K562 (cell line): ENCODE results near the gene ABCB4. TPM values are rescaled to one million over a fixed set of nuclear protein-coding genes. Genes with fewer than 3 reads are reported as not detected.

ENCODE experiments used
- CBFA2T3 ChIP-seq: fragments of 450-650 bp; IDR thresholded peaks from 2 replicates; pipeline ENCODE4 v1.6.1; 2017
- CREM ChIP-seq: IDR thresholded peaks from 2 replicates; pipeline ENCODE4 v1.6.1; 2014; ENCODE audit warnings: antibody characterized with exemption, low read depth
- DIDO1 ChIP-seq: fragments of 450-650 bp; IDR thresholded peaks from 2 replicates; pipeline ENCODE4 v1.6.1; 2016; ENCODE audit warnings: low read depth, missing biosample characterization, missing genetic modification characterization
- DPF2 ChIP-seq: fragments of 450-650 bp; IDR thresholded peaks from 2 replicates; pipeline ENCODE4 v1.6.1; 2016
- HSF4 ChIP-seq: fragments of 250-450 bp; sonication (Bioruptor Pico); IDR thresholded peaks from 2 replicates; pipeline ENCODE4 v2.1.2; 2022; ENCODE audit warnings: mild to moderate bottlenecking, moderate library complexity, borderline replicate concordance
- MAFF ChIP-seq: IDR thresholded peaks from 2 replicates; pipeline ENCODE4 v1.6.1; 2012; ENCODE audit warnings: low read length, improper control_type of control experiment
- MXI1 ChIP-seq: IDR thresholded peaks from 2 replicates; pipeline ENCODE4 v1.6.1; 2011; ENCODE audit warnings: low read depth, mild to moderate bottlenecking, improper control_type of control experiment, low read length
- MYC ChIP-seq, 2 experiments: fragments of 250-450 bp in 1 of 2; sonication (Bioruptor Pico) in 1 of 2; IDR thresholded peaks; 2 replicates each; pipeline versions ENCODE4 v1.5.1 to v1.6.1; 2012 to 2021; ENCODE audit warnings: low read depth in 2 of 2, borderline replicate concordance in 1 of 2, improper control_type of control experiment in 1 of 2, low read length in 1 of 2, mild to moderate bottlenecking in 1 of 2, moderate library complexity in 1 of 2
- PHF8 ChIP-seq: fragments of 200-600 bp; sonication (generic); IDR thresholded peaks from 2 replicates; pipeline ENCODE4 v1.6.1; 2012; ENCODE audit warnings: mixed run types, mild to moderate bottlenecking, inconsistent platforms, low read length, moderate library complexity, borderline replicate concordance
- PKNOX1 ChIP-seq: fragments of 450-650 bp; IDR thresholded peaks from 2 replicates; pipeline ENCODE4 v1.6.1; 2016
- RREB1 ChIP-seq: fragments of 250-450 bp; sonication (Bioruptor Pico); IDR thresholded peaks from 2 replicates; pipeline ENCODE4 v1.4.0; 2020
- SMAD4 ChIP-seq: fragments of 250-450 bp; sonication (Bioruptor Pico); conservative IDR thresholded peaks from 2 replicates; pipeline ENCODE4 v1.8.0; 2021; ENCODE audit warnings: inconsistent platforms, mild to moderate bottlenecking, moderate library complexity
- SNIP1 ChIP-seq: fragments of 450-650 bp; IDR thresholded peaks from 2 replicates; pipeline ENCODE4 v1.7.1; 2017; ENCODE audit warnings: low read depth, mild to moderate bottlenecking
- SRSF3 ChIP-seq: fragments of 200-400 bp; formaldehyde crosslinking; IDR thresholded peaks from 2 replicates; pipeline ENCODE4 v1.6.1; 2016; ENCODE audit warnings: mild to moderate bottlenecking, low read length, moderate library complexity; ENCODE audit not compliant: insufficient read depth
- ZNF224 ChIP-seq: sonication (generic); formaldehyde crosslinking; IDR thresholded peaks from 2 replicates; pipeline ENCODE4 v1.8.0; 2022; ENCODE audit warnings: mild to moderate bottlenecking, missing genetic modification reagents
- ZNF644 ChIP-seq: fragments of 200-800 bp; sonication (Bioruptor generic); IDR thresholded peaks from 2 replicates; pipeline ENCODE4 v1.6.1; 2016; ENCODE audit warnings: low read depth, missing genetic modification characterization, missing compliant biosample characterization
- polyA plus RNA-seq, 8 experiments: library from polyadenylated mRNA; depleted of rRNA in 4 of 8; stranded (reverse) in 5 of 8; unstranded in 3 of 8; fragments of >200 nt; fragmentation: Nextera tagmentation in 2 of 8; fragmentation: Illumina TruSeq in 1 of 8; extraction: Ambion mirVana in 2 of 8; extraction: Trizol in 1 of 8; gene quantifications; 2 replicates each; pipeline versions ENCODE4 v1.2.1 to v1.2.3, GENCODE V29; 2011 to 2014; ENCODE audit warnings: inconsistent platforms in 1 of 8, missing spikeins in 1 of 8
- total RNA-seq, 7 experiments: library from RNA; depleted of rRNA in 6 of 7; stranded (reverse); fragments of >200 nt in 6 of 7; fragmentation: Illumina TruSeq in 2 of 7; extraction: Trizol in 2 of 7; gene quantifications; 2 replicates each; pipeline versions ENCODE4 v1.2.1 to v1.2.3, GENCODE V29; 2011 to 2021; ENCODE audit warnings: low replicate concordance in 1 of 7
- TF ChIP-seq, protein P1 (sequence below): fragments of 450-650 bp; IDR thresholded peaks from 2 replicates; pipeline ENCODE4 v1.7.1; 2018; ENCODE audit warnings: mild to moderate bottlenecking, low read depth; ENCODE audit not compliant: partially characterized antibody
- TF ChIP-seq, protein P2 (sequence below): fragments of 200-800 bp; sonication (Bioruptor generic); IDR thresholded peaks from 2 replicates; pipeline ENCODE4 v1.6.1; 2017; ENCODE audit warnings: missing genetic modification characterization, missing compliant biosample characterization

ABCB4 gene
- total and polyA plus RNA-seq, 9 of the 15 experiments (the other 6 are each of a cell fraction or from before 2014, with no cell fraction given): 0.06 to 0.73 (median 0.40) TPM

DNA sequence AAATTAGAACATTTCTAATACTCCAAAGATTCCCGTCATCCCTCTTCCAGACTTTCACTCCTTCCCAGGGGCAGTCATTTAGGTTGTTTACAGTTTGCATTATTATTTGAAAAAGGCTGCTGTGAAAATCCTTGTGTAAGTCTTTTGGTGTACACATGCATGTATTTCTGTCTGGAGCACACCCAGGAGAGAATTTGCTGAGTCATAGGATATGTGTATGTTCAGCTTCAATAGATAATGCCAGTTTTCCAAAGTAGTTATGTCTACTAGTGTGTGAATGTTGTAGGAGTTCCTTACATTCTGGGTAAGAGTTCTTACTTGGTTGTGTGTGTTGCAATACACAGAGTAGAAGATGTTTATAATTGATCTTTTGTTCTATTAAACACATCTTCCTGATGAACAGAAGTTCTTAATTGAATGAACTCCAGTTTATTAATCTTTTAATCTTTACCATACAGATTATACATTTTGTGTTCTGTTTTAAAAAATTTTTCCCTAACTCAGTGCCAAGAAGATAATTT lies 104.8 kb downstream of the ABCB4 start (continued):
- TF ChIP-seq, protein P1, sequence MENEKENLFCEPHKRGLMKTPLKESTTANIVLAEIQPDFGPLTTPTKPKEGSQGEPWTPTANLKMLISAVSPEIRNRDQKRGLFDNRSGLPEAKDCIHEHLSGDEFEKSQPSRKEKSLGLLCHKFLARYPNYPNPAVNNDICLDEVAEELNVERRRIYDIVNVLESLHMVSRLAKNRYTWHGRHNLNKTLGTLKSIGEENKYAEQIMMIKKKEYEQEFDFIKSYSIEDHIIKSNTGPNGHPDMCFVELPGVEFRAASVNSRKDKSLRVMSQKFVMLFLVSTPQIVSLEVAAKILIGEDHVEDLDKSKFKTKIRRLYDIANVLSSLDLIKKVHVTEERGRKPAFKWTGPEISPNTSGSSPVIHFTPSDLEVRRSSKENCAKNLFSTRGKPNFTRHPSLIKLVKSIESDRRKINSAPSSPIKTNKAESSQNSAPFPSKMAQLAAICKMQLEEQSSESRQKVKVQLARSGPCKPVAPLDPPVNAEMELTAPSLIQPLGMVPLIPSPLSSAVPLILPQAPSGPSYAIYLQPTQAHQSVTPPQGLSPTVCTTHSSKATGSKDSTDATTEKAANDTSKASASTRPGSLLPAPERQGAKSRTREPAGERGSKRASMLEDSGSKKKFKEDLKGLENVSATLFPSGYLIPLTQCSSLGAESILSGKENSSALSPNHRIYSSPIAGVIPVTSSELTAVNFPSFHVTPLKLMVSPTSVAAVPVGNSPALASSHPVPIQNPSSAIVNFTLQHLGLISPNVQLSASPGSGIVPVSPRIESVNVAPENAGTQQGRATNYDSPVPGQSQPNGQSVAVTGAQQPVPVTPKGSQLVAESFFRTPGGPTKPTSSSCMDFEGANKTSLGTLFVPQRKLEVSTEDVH: no peak
- no peak for TF ChIP-seq PKNOX1
- TF ChIP-seq, protein P2, sequence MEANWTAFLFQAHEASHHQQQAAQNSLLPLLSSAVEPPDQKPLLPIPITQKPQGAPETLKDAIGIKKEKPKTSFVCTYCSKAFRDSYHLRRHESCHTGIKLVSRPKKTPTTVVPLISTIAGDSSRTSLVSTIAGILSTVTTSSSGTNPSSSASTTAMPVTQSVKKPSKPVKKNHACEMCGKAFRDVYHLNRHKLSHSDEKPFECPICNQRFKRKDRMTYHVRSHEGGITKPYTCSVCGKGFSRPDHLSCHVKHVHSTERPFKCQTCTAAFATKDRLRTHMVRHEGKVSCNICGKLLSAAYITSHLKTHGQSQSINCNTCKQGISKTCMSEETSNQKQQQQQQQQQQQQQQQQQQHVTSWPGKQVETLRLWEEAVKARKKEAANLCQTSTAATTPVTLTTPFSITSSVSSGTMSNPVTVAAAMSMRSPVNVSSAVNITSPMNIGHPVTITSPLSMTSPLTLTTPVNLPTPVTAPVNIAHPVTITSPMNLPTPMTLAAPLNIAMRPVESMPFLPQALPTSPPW (CRISPR knock-in tag): no peak; the same call in 1 of the 2 replicates
- TF ChIP-seq SNIP1: no peak
- no peak for TF ChIP-seq CREM
- no peak for TF ChIP-seq HSF4 (CRISPR knock-in tag)
- peak; percentile 40 for TF ChIP-seq SMAD4 (CRISPR knock-in tag)
- TF ChIP-seq DIDO1 (tag): no peak
- no peak for TF ChIP-seq MXI1
- TF ChIP-seq ZNF224 (CRISPR knock-in tag): no peak
- TF ChIP-seq CBFA2T3: peak; percentile 38
- peak; percentile 99 for TF ChIP-seq MAFF
- TF ChIP-seq MYC (IDR thresholded peaks at IDR 0.05; ENCODE audit: low read depth, low read length): no peak
- TF ChIP-seq MYC (CRISPR knock-in tag; IDR thresholded peaks at IDR 0.05; ENCODE audit: borderline replicate concordance, low read depth): no peak
- TF ChIP-seq SRSF3: no peak
- no peak for TF ChIP-seq RREB1 (CRISPR knock-in tag)
- 0 out of 2 replicates have a peak, but pooled peaks have one; percentile 32 for TF ChIP-seq ZNF644
- TF ChIP-seq DPF2: peak; percentile 75
- TF ChIP-seq PHF8: no peak
